Ascending aorta (tissue), 2 donors: ENCODE measurements around the gene SET. TPM values are rescaled to one million over a fixed set of nuclear protein-coding genes. Genes with fewer than 3 reads are reported as not detected.
"Not testable (repeated sequence)": the region's sequence is repeated elsewhere in the genome, so short reads cannot be mapped to it uniquely, and the experiment has no call there.

Source experiments
- DNase-seq, 2 donors: peaks; one replicate each; pipeline ENCODE4 v3.0.0-alpha.2; 2019; ENCODE audit warnings: low spot score in 2 of 2
- H3K27ac ChIP-seq, 2 donors: fragments of 200-600 bp; sonication (generic); one replicate each; pipeline ENCODE4 v1.5.1; 2016 to 2017; ENCODE audit warnings: mild to moderate bottlenecking in 1 of 2
- H3K27me3 ChIP-seq: fragments of 200-600 bp; sonication (generic); one replicate; pipeline ENCODE4 v1.5.1; 2017
- H3K36me3 ChIP-seq, 2 donors: fragments of 200-600 bp; sonication (generic); one replicate each; pipeline ENCODE4 v1.5.1; 2016
- H3K4me1 ChIP-seq, 2 donors: fragments of 200-600 bp; sonication (generic); one replicate each; pipeline ENCODE4 v1.5.1; 2016 to 2017; ENCODE audit warnings: mild to moderate bottlenecking in 1 of 2
- H3K4me3 ChIP-seq, 2 donors: fragments of 200-600 bp; sonication (generic); one replicate each; pipeline ENCODE4 v1.5.1; 2016 to 2017; ENCODE audit warnings: mild to moderate bottlenecking in 1 of 2
- H3K9me3 ChIP-seq, 2 donors: fragments of 200-600 bp; sonication (generic); one replicate each; pipeline ENCODE4 v1.5.1; 2016
- intact Hi-C: fragments of 100-400 bp; cut with DNase I; formaldehyde crosslinking; loops from one replicate; pipeline ENCODE4 v1.15.1; 2023
- total RNA-seq: library from RNA; depleted of rRNA; stranded (reverse); fragments of >200 nt; gene quantifications from one replicate; pipeline ENCODE4 v1.1.0, GENCODE V29; 2016
- TF ChIP-seq, protein P1 (sequence below), 3 experiments: fragments of 200-600 bp in 2 of 3; fragments of 450-650 bp in 1 of 3; sonication (generic) in 2 of 3; IDR thresholded peaks; one replicate each; pipeline ENCODE4 v1.5.1; 2016 to 2019; ENCODE audit warnings: antibody characterized with exemption in 3 of 3, mild to moderate bottlenecking in 1 of 3, moderate library complexity in 1 of 3

The SET gene, protein sequence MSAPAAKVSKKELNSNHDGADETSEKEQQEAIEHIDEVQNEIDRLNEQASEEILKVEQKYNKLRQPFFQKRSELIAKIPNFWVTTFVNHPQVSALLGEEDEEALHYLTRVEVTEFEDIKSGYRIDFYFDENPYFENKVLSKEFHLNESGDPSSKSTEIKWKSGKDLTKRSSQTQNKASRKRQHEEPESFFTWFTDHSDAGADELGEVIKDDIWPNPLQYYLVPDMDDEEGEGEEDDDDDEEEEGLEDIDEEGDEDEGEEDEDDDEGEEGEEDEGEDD
- 102 TPM for total RNA-seq

DNA sequence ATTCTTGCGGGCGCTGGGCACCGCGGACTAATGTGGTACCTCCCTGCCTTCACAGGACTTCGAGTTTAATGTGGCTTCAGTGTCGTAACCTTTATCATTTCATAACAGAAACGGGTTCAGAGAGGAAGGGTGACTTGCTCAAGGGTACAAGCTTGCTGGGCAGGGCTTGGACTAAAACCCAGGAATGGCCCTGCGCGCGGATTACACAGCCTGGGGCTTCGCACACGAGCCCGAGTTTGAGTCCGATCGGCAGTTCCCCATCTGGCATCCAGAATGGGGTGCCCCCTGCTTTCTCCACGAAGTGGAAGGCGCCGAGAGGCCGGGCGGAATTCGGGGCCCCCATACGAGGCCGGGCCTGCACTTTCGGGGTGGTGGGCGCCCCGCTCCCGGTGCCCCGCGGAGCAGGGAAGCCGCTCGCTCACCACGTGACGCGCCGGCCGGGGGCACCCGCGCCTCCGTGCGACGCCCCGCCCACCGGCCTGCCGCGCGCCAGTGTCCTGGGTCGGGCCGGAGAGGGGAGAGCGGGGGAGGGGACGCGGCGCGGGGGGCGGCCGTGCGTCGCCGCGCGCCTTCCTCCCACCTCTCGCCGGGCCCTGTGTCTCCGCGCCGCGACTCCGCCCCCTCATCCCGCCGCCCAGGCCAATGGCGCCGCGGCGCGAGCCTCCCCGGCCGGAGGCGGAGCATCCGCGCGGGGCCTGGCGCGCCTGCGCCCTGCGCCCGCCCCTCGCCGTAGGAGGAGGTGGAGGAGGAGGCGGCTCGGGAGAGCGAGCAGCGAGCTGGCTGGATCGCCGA, at the start of gene SET:
SET (plus strand) TSS at position 722 of the 792 bp plus-strand sequence. CDS start 361 bp downstream, outside the sequence.
- TF ChIP-seq, protein P1, sequence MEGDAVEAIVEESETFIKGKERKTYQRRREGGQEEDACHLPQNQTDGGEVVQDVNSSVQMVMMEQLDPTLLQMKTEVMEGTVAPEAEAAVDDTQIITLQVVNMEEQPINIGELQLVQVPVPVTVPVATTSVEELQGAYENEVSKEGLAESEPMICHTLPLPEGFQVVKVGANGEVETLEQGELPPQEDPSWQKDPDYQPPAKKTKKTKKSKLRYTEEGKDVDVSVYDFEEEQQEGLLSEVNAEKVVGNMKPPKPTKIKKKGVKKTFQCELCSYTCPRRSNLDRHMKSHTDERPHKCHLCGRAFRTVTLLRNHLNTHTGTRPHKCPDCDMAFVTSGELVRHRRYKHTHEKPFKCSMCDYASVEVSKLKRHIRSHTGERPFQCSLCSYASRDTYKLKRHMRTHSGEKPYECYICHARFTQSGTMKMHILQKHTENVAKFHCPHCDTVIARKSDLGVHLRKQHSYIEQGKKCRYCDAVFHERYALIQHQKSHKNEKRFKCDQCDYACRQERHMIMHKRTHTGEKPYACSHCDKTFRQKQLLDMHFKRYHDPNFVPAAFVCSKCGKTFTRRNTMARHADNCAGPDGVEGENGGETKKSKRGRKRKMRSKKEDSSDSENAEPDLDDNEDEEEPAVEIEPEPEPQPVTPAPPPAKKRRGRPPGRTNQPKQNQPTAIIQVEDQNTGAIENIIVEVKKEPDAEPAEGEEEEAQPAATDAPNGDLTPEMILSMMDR (IDR thresholded peaks at IDR 0.05) = no peak
- Histone ChIP-seq H3K27me3 (no peaks in the 10 kb centered on the region), H3K27ac (peak within 1 kb of the TSS; percentile 86 to 98), H3K9me3 (no peaks in the 10 kb centered on the region), H3K4me3 (peak within 1 kb of the TSS; percentile 89 to 91), H3K36me3 (peaks cover 14 to 20% of the 10 kb centered on the region in 2 donors), H3K4me1 (peaks cover 10 to 14% of the 10 kb centered on the region in 2 donors)
- peak; percentile 66 to 95 for DNase-seq
- intact Hi-C loops = loop anchor here (1.0 to 2.0 kb wide), 3 partner anchors 32 to 53 kb away; partner anchors contain the start of genes DYNC2I2 and ZDHHC12

DNA sequence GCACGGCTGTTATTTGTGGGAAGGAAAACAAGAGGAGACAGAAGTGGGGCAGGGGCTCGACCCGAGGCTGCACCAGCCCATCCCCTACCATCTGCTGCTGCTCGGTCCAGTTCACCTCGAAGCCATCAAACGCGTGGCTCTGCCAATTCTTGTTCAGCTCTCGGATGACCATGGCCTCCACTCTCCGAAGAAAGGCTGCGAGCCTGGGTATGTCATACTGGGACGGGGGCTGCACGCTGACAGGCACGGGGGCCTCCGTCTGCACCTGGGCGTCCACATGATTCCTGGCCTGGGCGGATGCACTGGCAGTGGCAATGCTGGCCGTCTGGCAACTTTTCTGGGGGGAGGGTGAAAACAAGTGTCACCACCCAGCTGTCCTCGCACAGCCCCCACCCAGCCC, 48.4 kb upstream of the SET start:
- peaks cover 4 to 6% of the 10 kb centered on the region in 2 donors for H3K4me1 ChIP-seq
- peaks cover 0 to 9% of the 10 kb centered on the region in 2 donors for H3K36me3 ChIP-seq
- no peak overlapping the region for H3K4me3 ChIP-seq
- H3K9me3 ChIP-seq = no peaks in the 10 kb centered on the region
- DNase-seq = no peak
- no peak overlapping the region for H3K27ac ChIP-seq
- H3K27me3 ChIP-seq = no peaks in the 10 kb centered on the region
- TF ChIP-seq, protein P1 (IDR thresholded peaks at IDR 0.05) = no peak
- intact Hi-C loops = no loop called here

DNA sequence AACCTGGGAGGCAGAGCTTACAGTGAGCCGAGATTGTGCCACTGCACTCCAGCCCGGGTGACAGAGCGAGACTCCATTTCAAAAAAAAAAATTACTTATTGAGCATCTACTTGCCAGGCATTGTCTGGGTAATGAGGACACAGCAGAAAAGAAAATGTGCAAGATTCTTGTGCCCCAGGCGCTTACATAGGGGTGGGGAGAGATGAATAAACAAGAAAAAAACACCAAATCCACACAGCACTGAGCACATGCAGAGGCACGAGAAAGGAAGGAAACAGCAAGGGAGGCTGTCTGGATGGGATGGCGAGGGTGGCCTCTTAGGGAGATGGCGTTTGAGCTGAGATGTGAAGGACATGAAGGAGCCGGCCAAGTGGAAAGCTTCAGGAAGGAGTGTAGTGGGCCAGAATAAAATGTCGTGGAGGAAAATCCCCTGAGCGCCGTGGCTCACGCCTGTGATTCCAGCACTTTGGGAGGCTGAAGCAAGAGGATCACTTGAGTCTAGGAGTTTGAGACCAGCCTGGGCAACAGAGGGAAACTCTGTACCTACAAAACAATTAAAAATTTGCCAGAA, 46.3 kb upstream of the SET start:
- no peak overlapping the region for H3K27ac ChIP-seq

DNA sequence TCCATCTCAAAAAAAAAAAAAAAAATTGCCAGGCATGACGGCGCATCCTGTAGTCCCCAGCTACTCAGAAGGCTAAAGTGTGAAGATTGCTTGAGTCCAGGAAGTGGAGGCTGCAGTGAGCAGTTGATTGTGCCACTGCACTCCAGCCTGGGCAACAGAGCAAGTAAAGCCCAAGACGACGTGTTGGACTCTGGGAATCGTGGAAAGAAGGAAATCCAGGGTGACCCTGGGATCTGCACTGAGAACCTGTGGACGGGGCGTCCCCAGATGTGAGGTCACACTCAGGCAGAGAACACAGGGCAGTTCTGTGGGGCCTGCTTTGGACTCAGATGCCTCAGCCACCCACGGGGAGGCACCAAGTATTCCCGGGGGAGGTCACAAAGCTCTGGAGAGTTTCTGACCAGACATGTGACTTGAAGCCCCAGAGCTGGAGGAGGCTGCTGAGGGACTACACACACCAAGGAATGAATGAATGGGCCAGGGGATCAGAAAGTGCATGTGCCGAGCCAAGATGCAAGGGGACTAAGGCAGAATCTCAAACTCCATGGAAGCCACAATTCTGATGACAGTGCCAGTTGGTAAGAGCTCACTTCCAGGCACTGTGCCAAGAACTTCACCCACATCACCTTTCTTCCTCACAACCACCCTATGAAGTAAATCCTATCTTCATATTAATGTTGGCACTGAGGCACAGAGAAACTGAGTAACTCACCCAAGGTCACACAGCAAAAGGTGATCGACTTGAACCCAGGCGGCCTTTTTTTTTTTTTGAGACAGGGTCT, 45.3 kb upstream of the SET start:
- Histone ChIP-seq H3K36me3 (peaks cover 0 to 9% of the 10 kb centered on the region in 2 donors), H3K27ac (no peak overlapping the region), H3K4me1 (no peaks in the 10 kb centered on the region), H3K9me3 (no peaks in the 10 kb centered on the region), H3K27me3 (no peaks in the 10 kb centered on the region), H3K4me3 (no peak overlapping the region)
- intact Hi-C loops = no loop called here
- no peak for DNase-seq
- TF ChIP-seq, protein P1 (IDR thresholded peaks at IDR 0.05) = no peak

More for the DNA sequence above, 46.3 kb upstream of the SET start:
- H3K9me3 ChIP-seq = no peaks in the 10 kb centered on the region
- no peak for DNase-seq
- TF ChIP-seq, protein P1 (IDR thresholded peaks at IDR 0.05) = no peak
- H3K4me3 ChIP-seq = no peak overlapping the region
- no peaks in the 10 kb centered on the region for H3K27me3 ChIP-seq
- no peaks in the 10 kb centered on the region for H3K4me1 ChIP-seq
- intact Hi-C loops = no loop called here
- H3K36me3 ChIP-seq = peaks cover 0 to 9% of the 10 kb centered on the region in 2 donors

DNA sequence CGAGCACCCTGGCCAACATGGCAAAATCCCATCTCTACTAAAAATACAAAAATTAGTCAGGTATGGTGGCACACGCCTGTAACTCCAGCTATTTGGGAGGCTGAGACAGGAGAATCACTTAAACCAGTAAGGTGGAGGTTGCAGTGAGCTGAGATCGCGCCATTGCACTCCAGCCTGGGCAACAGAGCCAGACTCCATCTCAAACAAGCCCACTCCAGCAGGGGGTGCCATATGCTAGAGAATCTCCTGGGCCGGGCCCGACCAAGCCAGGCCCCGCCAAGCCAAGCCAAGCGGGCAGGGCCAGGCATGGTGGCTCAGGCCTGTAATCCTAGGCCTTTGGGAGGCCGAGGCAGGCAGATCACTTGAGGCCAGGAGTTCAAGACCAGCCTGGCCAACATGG, 40.8 kb upstream of the SET start:
- DNase-seq, H3K36me3 ChIP-seq, H3K9me3 ChIP-seq, H3K27ac ChIP-seq, H3K4me3 ChIP-seq, H3K27me3 ChIP-seq, intact Hi-C loops, H3K4me1 ChIP-seq: not testable (repeated sequence)
- TF ChIP-seq, protein P1 (IDR thresholded peaks at IDR 0.05) = peak in 1 of 3 experiments; percentile 13
